Skin of body (tissue), 2 donors: ENCODE data around the gene IDUA. TPM values are rescaled to one million over a fixed set of nuclear protein-coding genes. Genes with fewer than 3 reads are reported as not detected.
"Not testable (repeated sequence)": the region's sequence is repeated elsewhere in the genome, so short reads cannot be mapped to it uniquely, and the experiment has no call there.

Experiments used
- DNase-seq: peaks from one replicate; lab custom pipeline; 2025; lab: John Stamatoyannopoulos, UW
- total RNA-seq: library from RNA; depleted of rRNA; stranded (reverse); fragments of >200 nt; gene quantifications from one replicate; pipeline ENCODE4 v1.2.3, GENCODE V29; 2014

Gene IDUA
- total RNA-seq, 1 donor from 2014 or later = 6.9 TPM

- no peak for DNase-seq
Measured at GRCh38 chr4:966266-967112, 20.4 kb upstream of the IDUA start.

GRCh38 chr4:967113-968104, 19.4 kb upstream of the IDUA start:
- no peak for DNase-seq

GRCh38 chr4:968221-968620, 18.6 kb upstream of the IDUA start:
- no peak for DNase-seq

GRCh38 chr4:968621-969394, 18.0 kb upstream of the IDUA start:
- no peak for DNase-seq

GRCh38 chr4:970046-970745, 16.6 kb upstream of the IDUA start:
- DNase-seq = no peak

GRCh38 chr4:970854-971520, 15.9 kb upstream of the IDUA start:
- no peak for DNase-seq

GRCh38 chr4:971666-972500, 15.0 kb upstream of the IDUA start:
- no peak for DNase-seq

GRCh38 chr4:972651-973424, 14.0 kb upstream of the IDUA start:
- DNase-seq = no peak

GRCh38 chr4:973431-974397, 13.1 kb upstream of the IDUA start, which contains the start of gene DGKQ:
DGKQ (minus strand) TSS chr4:973569; CDS start chr4:973482, 87 bp downstream.
- peak; percentile 60 for DNase-seq

GRCh38 chr4:974668-975067, 12.2 kb upstream of the IDUA start:
- no peak for DNase-seq

GRCh38 chr4:976016-976415, 10.8 kb upstream of the IDUA start:
- DNase-seq = not testable (repeated sequence)

GRCh38 chr4:978957-979701, 7.7 kb upstream of the IDUA start:
- DNase-seq = no peak

- no peak for DNase-seq
Measured at GRCh38 chr4:982291-982690, 4.6 kb upstream of the IDUA start.

- no peak for DNase-seq
Measured at GRCh38 chr4:982814-983213, 4.0 kb upstream of the IDUA start.

- no peak for DNase-seq
Measured at GRCh38 chr4:984336-985054, 2.3 kb upstream of the IDUA start.
